ENCODE measurements around the gene MRPS9.
A peak's percentile ranks its signal among the peaks of the same experiment; 100 is the strongest.

The MRPS9 gene

GRCh38 chr2:105125428-105125827, 87.6 kb downstream of the MRPS9 start:
- no peak for ATAC-seq

GRCh38 chr2:105125920-105126319, 88.1 kb downstream of the MRPS9 start:
- ATAC-seq = no peak
- no peak for DNase-seq

More at GRCh38 chr2:105125428-105125827, 87.6 kb downstream of the MRPS9 start:
- DNase-seq = no peak

- DNase-seq = no peak
- ATAC-seq = no peak
Measured at GRCh38 chr2:105126336-105126735, 88.5 kb downstream of the MRPS9 start.

- ATAC-seq (peak; percentile 88), DNase-seq (peak; percentile 14)
Measured at GRCh38 chr2:105127289-105127915, 89.5 kb downstream of the MRPS9 start.

GRCh38 chr2:105129722-105130232, 91.9 kb downstream of the MRPS9 start:
- DNase-seq (no peak), ATAC-seq (no peak)

GRCh38 chr2:105130546-105130945, 92.7 kb downstream of the MRPS9 start:
- no peak for DNase-seq
- no peak for ATAC-seq

- ATAC-seq = no peak
- no peak for DNase-seq
Measured at GRCh38 chr2:105134081-105134480, 96.2 kb downstream of the MRPS9 start.

GRCh38 chr2:105135436-105135835, 97.6 kb downstream of the MRPS9 start:
- DNase-seq (no peak), ATAC-seq (no peak)

- no peak for DNase-seq
- no peak for ATAC-seq
Measured at GRCh38 chr2:105136394-105136793, 98.5 kb downstream of the MRPS9 start.

- DNase-seq (no peak), ATAC-seq (no peak)
Measured at GRCh38 chr2:105138643-105139042, 100.8 kb downstream of the MRPS9 start.

- DNase-seq (no peak), ATAC-seq (no peak)
Measured at GRCh38 chr2:105139556-105140239, 101.8 kb downstream of the MRPS9 start.

GRCh38 chr2:105140240-105140568, 102.3 kb downstream of the MRPS9 start:
- no peak for ATAC-seq
- DNase-seq = no peak

- no peak for DNase-seq
Measured at GRCh38 chr2:105141099-105141614, 103.3 kb downstream of the MRPS9 start.

GRCh38 chr2:105142239-105142638, 104.4 kb downstream of the MRPS9 start:
- DNase-seq (no peak), ATAC-seq (no peak)

More at GRCh38 chr2:105141099-105141614, 103.3 kb downstream of the MRPS9 start:
- no peak for ATAC-seq

- DNase-seq (no peak), ATAC-seq (no peak)
Measured at GRCh38 chr2:105143094-105143466, 105.2 kb downstream of the MRPS9 start.

GRCh38 chr2:105143467-105144151, 105.7 kb downstream of the MRPS9 start:
- ATAC-seq (peak; percentile 60), DNase-seq (peak; percentile 54)

GRCh38 chr2:105144152-105144940, 106.5 kb downstream of the MRPS9 start:
- no peak for DNase-seq
- ATAC-seq = no peak

GRCh38 chr2:105144941-105145300, 107.1 kb downstream of the MRPS9 start:
- ATAC-seq (peak; percentile 22), DNase-seq (no peak)

- no peak for DNase-seq
- no peak for ATAC-seq
Measured at GRCh38 chr2:105149272-105149671, 111.4 kb downstream of the MRPS9 start.
